GM21619 (cell line): ENCODE measurements around the gene KDM6A.
"Not testable (repeated sequence)": the region's sequence is repeated elsewhere in the genome, so short reads cannot be mapped to it uniquely, and the experiment has no call there.

ENCODE experiments used
- ATAC-seq: cut with Tn5 transposase; IDR thresholded peaks from one replicate; pipeline ENCODE4 v1.9.1; 2021; ENCODE audit not compliant: unreplicated experiment

KDM6A gene

GRCh38 chrX:44954562-44954961 lies 81.6 kb downstream of the KDM6A start:
- ATAC-seq: no peak

GRCh38 chrX:44957848-44958247 lies 84.9 kb downstream of the KDM6A start:
- ATAC-seq: no peak

GRCh38 chrX:44958480-44958879 lies 85.5 kb downstream of the KDM6A start:
- no peak for ATAC-seq

GRCh38 chrX:44961817-44962607 lies 89.0 kb downstream of the KDM6A start:
- ATAC-seq: no peak

- ATAC-seq: no peak
Observed at GRCh38 chrX:44962944-44963343, 90.0 kb downstream of the KDM6A start.

- no peak for ATAC-seq
Observed at GRCh38 chrX:44967221-44967620, 94.2 kb downstream of the KDM6A start.

GRCh38 chrX:44970709-44971108 lies 97.7 kb downstream of the KDM6A start:
- ATAC-seq: no peak

- ATAC-seq: no peak
Observed at GRCh38 chrX:44971674-44972073, 98.7 kb downstream of the KDM6A start.

- no peak for ATAC-seq
Observed at GRCh38 chrX:44972132-44972531, 99.1 kb downstream of the KDM6A start.

GRCh38 chrX:44973420-44973932 lies 100.5 kb downstream of the KDM6A start:
- no peak for ATAC-seq

GRCh38 chrX:44974451-44974850 lies 101.5 kb downstream of the KDM6A start:
- no peak for ATAC-seq

- no peak for ATAC-seq
Observed at GRCh38 chrX:44975666-44976263, 102.8 kb downstream of the KDM6A start.

GRCh38 chrX:44978976-44979375 lies 106.0 kb downstream of the KDM6A start:
- no peak for ATAC-seq

GRCh38 chrX:44980403-44980802 lies 107.4 kb downstream of the KDM6A start:
- no peak for ATAC-seq

GRCh38 chrX:44980883-44981282 lies 107.9 kb downstream of the KDM6A start:
- no peak for ATAC-seq

GRCh38 chrX:44989995-44990770 lies 117.2 kb downstream of the KDM6A start:
- ATAC-seq: no peak

- no peak for ATAC-seq
Observed at GRCh38 chrX:44992775-44993174, 119.8 kb downstream of the KDM6A start.

GRCh38 chrX:44996277-44996676 lies 123.3 kb downstream of the KDM6A start:
- ATAC-seq: no peak

- ATAC-seq: no peak
Observed at GRCh38 chrX:44997282-44997812, 124.4 kb downstream of the KDM6A start.

- ATAC-seq: no peak
Observed at GRCh38 chrX:44997888-44998287, 124.9 kb downstream of the KDM6A start.

GRCh38 chrX:44999237-44999636 lies 126.2 kb downstream of the KDM6A start:
- not testable (repeated sequence) for ATAC-seq
